Liver (tissue), 9 donors: ENCODE results near the gene NXPH4. TPM values are rescaled to one million over a fixed set of nuclear protein-coding genes. Genes with fewer than 3 reads are reported as not detected.

Source experiments
- DNase-seq: peaks from one replicate; pipeline ENCODE4 v3.0.0-alpha.2; 2017; ENCODE audit warnings: low spot score
- H3K27ac ChIP-seq, 2 donors: one replicate each; pipeline ENCODE4 v1.7.0; 2013; ENCODE audit warnings: inconsistent platforms in 2 of 2, low read length in 2 of 2, control low read depth in 1 of 2, low read depth in 1 of 2, mild to moderate bottlenecking in 1 of 2
- H3K27me3 ChIP-seq, 4 donors: one replicate each; pipeline versions ENCODE4 v1.6.1 to v1.7.0; 2013; ENCODE audit warnings: low read length in 3 of 4, inconsistent platforms in 1 of 4, mild to moderate bottlenecking in 1 of 4, moderate library complexity in 1 of 4; ENCODE audit not compliant: control insufficient read depth in 4 of 4, insufficient read depth in 4 of 4
- H3K36me3 ChIP-seq, 4 donors: one replicate each; pipeline versions ENCODE4 v1.6.1 to v1.7.0; 2013; ENCODE audit warnings: low read length in 3 of 4, mild to moderate bottlenecking in 3 of 4, low read depth in 1 of 4, moderate library complexity in 1 of 4; ENCODE audit not compliant: control insufficient read depth in 4 of 4, insufficient read depth in 3 of 4
- H3K4me1 ChIP-seq, 4 donors: one replicate each; pipeline versions ENCODE4 v1.6.1 to v1.7.0; 2013; ENCODE audit warnings: low read length in 3 of 4, mild to moderate bottlenecking in 3 of 4, moderate library complexity in 1 of 4; ENCODE audit not compliant: control insufficient read depth in 4 of 4, insufficient read depth in 4 of 4
- H3K4me3 ChIP-seq, 3 donors: one replicate each; pipeline versions ENCODE4 v1.6.1 to v1.7.0; 2013; ENCODE audit warnings: low read length in 3 of 3, control low read depth in 1 of 3, low read depth in 1 of 3, mild to moderate bottlenecking in 1 of 3
- H3K9ac ChIP-seq, 2 donors: one replicate each; pipeline ENCODE4 v1.7.0; 2013; ENCODE audit warnings: low read length in 2 of 2, mild to moderate bottlenecking in 2 of 2, moderate library complexity in 2 of 2, control low read depth in 1 of 2, low read depth in 1 of 2
- H3K9me3 ChIP-seq, 4 donors: one replicate each; pipeline versions ENCODE4 v1.6.1 to v1.7.0; 2013; ENCODE audit warnings: low read length in 3 of 4; ENCODE audit not compliant: control insufficient read depth in 4 of 4
- CTCF ChIP-seq: fragments of 150-350 bp; IDR thresholded peaks from 2 replicates; pipeline ENCODE4 v1.5.1; 2017; ENCODE audit warnings: improper control_type of control experiment, low read depth, low read length; ENCODE audit not compliant: missing input control
- EGR1 ChIP-seq, 2 donors: IDR thresholded peaks; 2 replicates each; pipeline ENCODE4 v1.6.1; 2016 to 2018; ENCODE audit warnings: antibody characterized with exemption in 2 of 2, low read depth in 2 of 2
- FOXA1 ChIP-seq: IDR thresholded peaks from 2 replicates; pipeline ENCODE4 v1.6.1; 2016; ENCODE audit warnings: antibody characterized with exemption
- FOXA2 ChIP-seq: IDR thresholded peaks from 2 replicates; pipeline ENCODE4 v1.6.1; 2016; ENCODE audit warnings: antibody characterized with exemption
- GABPA ChIP-seq, 2 donors: IDR thresholded peaks in 1 of 2; conservative IDR thresholded peaks in 1 of 2; 2 replicates each; pipeline ENCODE4 v1.6.1; 2016; ENCODE audit warnings: antibody characterized with exemption in 2 of 2, mild to moderate bottlenecking in 1 of 2, moderate library complexity in 1 of 2
- HNF4A ChIP-seq, 2 donors: conservative IDR thresholded peaks; 2 replicates each; pipeline ENCODE4 v1.6.1; 2016; ENCODE audit warnings: antibody characterized with exemption in 2 of 2, mild to moderate bottlenecking in 2 of 2
- HNF4G ChIP-seq: IDR thresholded peaks from 2 replicates; pipeline ENCODE4 v1.6.1; 2016; ENCODE audit warnings: antibody characterized with exemption
- JUND ChIP-seq, 2 donors: IDR thresholded peaks; 2 replicates each; pipeline ENCODE4 v1.6.1; 2016; ENCODE audit warnings: antibody characterized with exemption in 2 of 2
- NR2F2 ChIP-seq: IDR thresholded peaks from 2 replicates; pipeline ENCODE4 v1.6.1; 2016; ENCODE audit warnings: antibody characterized with exemption
- RAD21 ChIP-seq, 2 donors: IDR thresholded peaks; 2 replicates each; pipeline ENCODE4 v1.6.1; 2016; ENCODE audit warnings: antibody characterized with exemption in 2 of 2, mild to moderate bottlenecking in 2 of 2
- RXRA ChIP-seq, 2 donors: IDR thresholded peaks; 2 replicates each; pipeline ENCODE4 v1.6.1; 2017 to 2018; ENCODE audit warnings: antibody characterized with exemption in 2 of 2, mild to moderate bottlenecking in 1 of 2
- SP1 ChIP-seq: IDR thresholded peaks from 2 replicates; pipeline ENCODE4 v1.6.1; 2018; ENCODE audit warnings: antibody characterized with exemption, mild to moderate bottlenecking
- TAF1 ChIP-seq: conservative IDR thresholded peaks from 2 replicates; pipeline ENCODE4 v1.6.1; 2016; ENCODE audit warnings: antibody characterized with exemption, mild to moderate bottlenecking
- YY1 ChIP-seq: IDR thresholded peaks from 2 replicates; pipeline ENCODE4 v1.6.1; 2016; ENCODE audit warnings: antibody characterized with exemption, mild to moderate bottlenecking
- WGBS: extraction: QIAGEN DNeasy Blood & Tissue Kit; methylation state at CpG from one replicate; pipeline ENCODE4 v1.1.7; 2013; 5-methylcytosine and 5-hydroxymethylcytosine counted together
- polyA plus RNA-seq, 2 donors: library from polyadenylated mRNA; stranded (reverse) in 1 of 2; unstranded in 1 of 2; fragments of 200-250 nt in 1 of 2; fragments of >200 nt in 1 of 2; fragmentation: Nextera tagmentation in 1 of 2; extraction: Ambion mirVana in 1 of 2; gene quantifications; one replicate each; pipeline versions ENCODE4 v1.2.1 to v1.2.3, GENCODE V29; 2013 to 2015
- total RNA-seq, 2 donors: library from RNA; depleted of rRNA; stranded (reverse); fragments of >200 nt; gene quantifications; one replicate each; pipeline ENCODE4 v1.2.3, GENCODE V29; 2014
- TF ChIP-seq, protein P1 (sequence below): IDR thresholded peaks from 2 replicates; pipeline ENCODE4 v1.6.1; 2016; ENCODE audit warnings: antibody characterized with exemption
- TF ChIP-seq, protein P2 (sequence below): IDR thresholded peaks from 2 replicates; pipeline ENCODE4 v1.6.1; 2016; ENCODE audit warnings: antibody characterized with exemption
- TF ChIP-seq, protein P3 (sequence below): IDR thresholded peaks from 2 replicates; pipeline ENCODE4 v1.6.1; 2016; ENCODE audit warnings: antibody characterized with exemption
- TF ChIP-seq, protein P4 (sequence below): IDR thresholded peaks from 2 replicates; pipeline ENCODE4 v1.6.1; 2016; ENCODE audit warnings: antibody characterized with exemption, mild to moderate bottlenecking
- donor health status: healthy.
- donor health status: healthy.
- donor health status: healthy.
- donor health status: healthy.
- donor health status: healthy.

The NXPH4 gene
- total and polyA plus RNA-seq, 4 donors: 0.15 TPM; not detected in 3

DNA sequence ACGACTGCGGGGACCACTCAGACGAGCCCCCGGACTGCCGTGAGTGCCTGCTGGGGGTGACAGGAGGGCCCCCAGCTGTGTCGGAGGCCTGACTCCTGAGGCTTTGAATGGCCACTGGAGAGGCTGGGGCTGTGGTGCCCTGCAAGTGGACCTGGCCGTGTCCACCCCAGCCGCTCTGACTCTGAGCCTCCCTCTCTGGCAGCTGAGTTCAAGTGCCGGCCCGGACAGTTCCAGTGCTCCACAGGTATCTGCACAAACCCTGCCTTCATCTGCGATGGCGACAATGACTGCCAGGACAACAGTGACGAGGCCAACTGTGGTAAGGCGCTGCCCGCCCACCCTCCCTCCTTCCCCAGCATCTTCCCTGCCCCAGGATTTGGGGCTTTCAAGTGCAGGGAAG, 16.1 kb upstream of the NXPH4 start:
- DNase-seq: no peak
- H3K4me3 ChIP-seq: no peak overlapping the region
- H3K9me3 ChIP-seq: no peaks in the 10 kb centered on the region
- no peaks in the 10 kb centered on the region for H3K4me1 ChIP-seq
- peaks cover 56 to 99% (median 76%) of the 10 kb centered on the region in 4 donors for H3K36me3 ChIP-seq
- TF ChIP-seq FOXA1: no peak
- no peak for TF ChIP-seq NR2F2
- no peak for TF ChIP-seq HNF4G
- TF ChIP-seq, protein P1, sequence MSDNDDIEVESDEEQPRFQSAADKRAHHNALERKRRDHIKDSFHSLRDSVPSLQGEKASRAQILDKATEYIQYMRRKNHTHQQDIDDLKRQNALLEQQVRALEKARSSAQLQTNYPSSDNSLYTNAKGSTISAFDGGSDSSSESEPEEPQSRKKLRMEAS: no peak
- TF ChIP-seq SP1: no peak
- TF ChIP-seq, protein P2, sequence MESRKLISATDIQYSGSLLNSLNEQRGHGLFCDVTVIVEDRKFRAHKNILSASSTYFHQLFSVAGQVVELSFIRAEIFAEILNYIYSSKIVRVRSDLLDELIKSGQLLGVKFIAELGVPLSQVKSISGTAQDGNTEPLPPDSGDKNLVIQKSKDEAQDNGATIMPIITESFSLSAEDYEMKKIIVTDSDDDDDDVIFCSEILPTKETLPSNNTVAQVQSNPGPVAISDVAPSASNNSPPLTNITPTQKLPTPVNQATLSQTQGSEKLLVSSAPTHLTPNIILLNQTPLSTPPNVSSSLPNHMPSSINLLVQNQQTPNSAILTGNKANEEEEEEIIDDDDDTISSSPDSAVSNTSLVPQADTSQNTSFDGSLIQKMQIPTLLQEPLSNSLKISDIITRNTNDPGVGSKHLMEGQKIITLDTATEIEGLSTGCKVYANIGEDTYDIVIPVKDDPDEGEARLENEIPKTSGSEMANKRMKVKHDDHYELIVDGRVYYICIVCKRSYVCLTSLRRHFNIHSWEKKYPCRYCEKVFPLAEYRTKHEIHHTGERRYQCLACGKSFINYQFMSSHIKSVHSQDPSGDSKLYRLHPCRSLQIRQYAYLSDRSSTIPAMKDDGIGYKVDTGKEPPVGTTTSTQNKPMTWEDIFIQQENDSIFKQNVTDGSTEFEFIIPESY: no peak
- TF ChIP-seq RXRA (IDR thresholded peaks at IDR 0.05): no peak
- no peak for TF ChIP-seq EGR1 (IDR thresholded peaks at IDR 0.05; ENCODE audit: low read depth in 2 of 2)
- TF ChIP-seq CTCF: no peak
- no peak for TF ChIP-seq RAD21 (IDR thresholded peaks at IDR 0.05)
- TF ChIP-seq YY1: no peak
- no peak for TF ChIP-seq HNF4A (conservative IDR thresholded peaks at IDR 0.05)
- TF ChIP-seq, protein P3, sequence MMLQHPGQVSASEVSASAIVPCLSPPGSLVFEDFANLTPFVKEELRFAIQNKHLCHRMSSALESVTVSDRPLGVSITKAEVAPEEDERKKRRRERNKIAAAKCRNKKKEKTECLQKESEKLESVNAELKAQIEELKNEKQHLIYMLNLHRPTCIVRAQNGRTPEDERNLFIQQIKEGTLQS: no peak
- TF ChIP-seq TAF1: no peak
- TF ChIP-seq, protein P4, sequence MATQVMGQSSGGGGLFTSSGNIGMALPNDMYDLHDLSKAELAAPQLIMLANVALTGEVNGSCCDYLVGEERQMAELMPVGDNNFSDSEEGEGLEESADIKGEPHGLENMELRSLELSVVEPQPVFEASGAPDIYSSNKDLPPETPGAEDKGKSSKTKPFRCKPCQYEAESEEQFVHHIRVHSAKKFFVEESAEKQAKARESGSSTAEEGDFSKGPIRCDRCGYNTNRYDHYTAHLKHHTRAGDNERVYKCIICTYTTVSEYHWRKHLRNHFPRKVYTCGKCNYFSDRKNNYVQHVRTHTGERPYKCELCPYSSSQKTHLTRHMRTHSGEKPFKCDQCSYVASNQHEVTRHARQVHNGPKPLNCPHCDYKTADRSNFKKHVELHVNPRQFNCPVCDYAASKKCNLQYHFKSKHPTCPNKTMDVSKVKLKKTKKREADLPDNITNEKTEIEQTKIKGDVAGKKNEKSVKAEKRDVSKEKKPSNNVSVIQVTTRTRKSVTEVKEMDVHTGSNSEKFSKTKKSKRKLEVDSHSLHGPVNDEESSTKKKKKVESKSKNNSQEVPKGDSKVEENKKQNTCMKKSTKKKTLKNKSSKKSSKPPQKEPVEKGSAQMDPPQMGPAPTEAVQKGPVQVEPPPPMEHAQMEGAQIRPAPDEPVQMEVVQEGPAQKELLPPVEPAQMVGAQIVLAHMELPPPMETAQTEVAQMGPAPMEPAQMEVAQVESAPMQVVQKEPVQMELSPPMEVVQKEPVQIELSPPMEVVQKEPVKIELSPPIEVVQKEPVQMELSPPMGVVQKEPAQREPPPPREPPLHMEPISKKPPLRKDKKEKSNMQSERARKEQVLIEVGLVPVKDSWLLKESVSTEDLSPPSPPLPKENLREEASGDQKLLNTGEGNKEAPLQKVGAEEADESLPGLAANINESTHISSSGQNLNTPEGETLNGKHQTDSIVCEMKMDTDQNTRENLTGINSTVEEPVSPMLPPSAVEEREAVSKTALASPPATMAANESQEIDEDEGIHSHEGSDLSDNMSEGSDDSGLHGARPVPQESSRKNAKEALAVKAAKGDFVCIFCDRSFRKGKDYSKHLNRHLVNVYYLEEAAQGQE: no peak
- TF ChIP-seq FOXA2: no peak
- no peak for TF ChIP-seq JUND (IDR thresholded peaks at IDR 0.05)
- TF ChIP-seq GABPA (IDR thresholded peaks at IDR 0.05 in 1 of 2, conservative IDR thresholded peaks at IDR 0.05 in 1 of 2): no peak
- no peaks in the 10 kb centered on the region for H3K27me3 ChIP-seq
- no peak overlapping the region for H3K27ac ChIP-seq
- H3K9ac ChIP-seq: no peak overlapping the region
- 91% methylated on average over 15 of the region's 15 CpGs for whole genome bisulfite sequencing
